Measurements from ENCODE around the gene DUSP3. TPM values are rescaled to one million over a fixed set of nuclear protein-coding genes. Genes with fewer than 3 reads are reported as not detected.

DUSP3 gene
- total and polyA plus RNA-seq, 2 of the 13 experiments (the other 11 are each of a cell fraction or from before 2014, with no cell fraction given), result 60.0 to 71.5 TPM

DNA sequence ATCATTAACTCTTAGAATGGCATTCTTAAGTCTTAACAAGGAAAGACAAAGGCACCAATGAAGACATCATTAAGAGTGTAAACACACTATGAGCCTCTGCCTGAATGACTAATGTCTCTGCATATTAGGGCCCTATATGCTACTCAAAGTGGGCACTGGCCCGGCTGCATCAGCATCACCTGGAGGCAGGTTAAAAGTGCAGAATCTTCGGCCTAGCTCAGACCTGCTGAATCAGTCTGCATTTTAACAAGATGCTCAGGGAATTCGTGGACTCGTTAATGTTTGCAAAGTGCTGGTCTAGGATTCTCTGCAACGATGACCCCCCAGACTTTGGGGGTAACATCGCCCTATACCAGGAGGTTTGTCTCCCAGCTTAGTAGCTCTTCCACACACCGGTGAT lies 47.4 kb upstream of the DUSP3 start (continued):
- TF ChIP-seq SOX6 (IDR thresholded peaks at IDR 0.05) (no peak), SOX6 (CRISPR knock-in tag; IDR thresholded peaks at IDR 0.05) (no peak), ZNF296 (CRISPR knock-in tag; conservative IDR thresholded peaks at IDR 0.05) (no peak), ZNF589 (CRISPR knock-in tag; conservative IDR thresholded peaks at IDR 0.05) (no peak), ZNF446 (CRISPR knock-in tag; IDR thresholded peaks at IDR 0.05) (no peak), ARHGAP35 (CRISPR knock-in tag; IDR thresholded peaks at IDR 0.05; ENCODE audit: borderline replicate concordance) (no peak), ZNF891 (CRISPR knock-in tag; IDR thresholded peaks at IDR 0.05) (no peak), CAMTA2 (CRISPR knock-in tag; IDR thresholded peaks at IDR 0.05; ENCODE audit: borderline replicate concordance) (no peak)
- TF ChIP-seq, protein P1, sequence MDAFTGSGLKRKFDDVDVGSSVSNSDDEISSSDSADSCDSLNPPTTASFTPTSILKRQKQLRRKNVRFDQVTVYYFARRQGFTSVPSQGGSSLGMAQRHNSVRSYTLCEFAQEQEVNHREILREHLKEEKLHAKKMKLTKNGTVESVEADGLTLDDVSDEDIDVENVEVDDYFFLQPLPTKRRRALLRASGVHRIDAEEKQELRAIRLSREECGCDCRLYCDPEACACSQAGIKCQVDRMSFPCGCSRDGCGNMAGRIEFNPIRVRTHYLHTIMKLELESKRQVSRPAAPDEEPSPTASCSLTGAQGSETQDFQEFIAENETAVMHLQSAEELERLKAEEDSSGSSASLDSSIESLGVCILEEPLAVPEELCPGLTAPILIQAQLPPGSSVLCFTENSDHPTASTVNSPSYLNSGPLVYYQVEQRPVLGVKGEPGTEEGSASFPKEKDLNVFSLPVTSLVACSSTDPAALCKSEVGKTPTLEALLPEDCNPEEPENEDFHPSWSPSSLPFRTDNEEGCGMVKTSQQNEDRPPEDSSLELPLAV (CRISPR knock-in tag; conservative IDR thresholded peaks at IDR 0.05; ENCODE audit: low read depth), result no peak

DNA sequence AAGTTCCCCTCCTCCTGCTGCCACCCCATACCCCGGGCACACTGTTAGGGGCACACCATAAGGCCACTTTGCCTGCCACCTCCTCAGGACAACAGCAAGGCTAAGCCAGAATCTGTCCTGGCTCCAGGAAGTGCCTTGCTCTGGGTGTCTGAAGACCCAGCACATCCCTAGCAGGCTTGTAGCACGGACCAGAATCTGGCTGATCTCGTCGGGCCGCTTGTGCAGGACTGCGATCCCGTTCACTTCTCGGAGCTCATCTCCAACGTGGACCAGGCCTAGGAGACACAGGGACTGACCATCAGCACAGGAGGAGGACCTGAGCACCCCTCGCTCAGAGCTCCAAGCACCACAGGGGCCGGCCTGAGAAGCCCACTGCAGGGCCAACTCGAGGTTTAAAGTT lies 46.8 kb upstream of the DUSP3 start:
- Histone ChIP-seq H3K4me3 (replicated peaks in 1 of 3; ENCODE audit: insufficient read depth in 1 of 3, low read depth in 2 of 3, low read length in 3 of 3) (no peak overlapping the region), H4K20me1 (ENCODE audit: insufficient read depth, low read length) (no peaks in the 10 kb centered on the region), H3K9ac (ENCODE audit: insufficient read depth, low read depth, low read length) (no peak overlapping the region), H3K79me2 (ENCODE audit: insufficient read depth, low read length) (no peaks in the 10 kb centered on the region), H3K4me2 (ENCODE audit: low read depth, low read length) (no peak overlapping the region), H3K4me1 (ENCODE audit: insufficient read depth, low read length) (no peaks in the 10 kb centered on the region), H3K27ac (ENCODE audit: extremely low read length, insufficient read depth, low read length) (no peak overlapping the region), H3K36me3 (replicated peaks in 1 of 2; ENCODE audit: control insufficient read depth in 1 of 2, insufficient read depth in 2 of 2, low read length in 2 of 2) (no peaks in the 10 kb centered on the region; a peak in 1 of 5 replicates), H3K9me3 (ENCODE audit: low read length) (no peaks in the 10 kb centered on the region), H2AFZ (ENCODE audit: low read length) (no peak overlapping the region), H3K27me3 (ENCODE audit: control insufficient read depth in 1 of 2, insufficient read depth in 2 of 2, low read length in 2 of 2) (no peaks in the 10 kb centered on the region)
- no peak for DNase-seq (ENCODE audit: low spot score)
- POLR2A ChIA-PET, result no interaction called here
- FAIRE-seq, result no peak
- WGBS (ENCODE audit: low lambda C conversion rate), result 71% methylated on average over 3 of the region's 12 CpGs
- BruUV-seq (replicated peaks), result no TSS peak
- TF ChIP-seq DMTF1 (CRISPR knock-in tag; IDR thresholded peaks at IDR 0.05) (no peak), ZZZ3 (CRISPR knock-in tag; IDR thresholded peaks at IDR 0.05; ENCODE audit: borderline replicate concordance) (no peak), MLXIP (CRISPR knock-in tag; IDR thresholded peaks at IDR 0.05; ENCODE audit: borderline replicate concordance) (no peak)
- in situ Hi-C loops (cut with HindIII; ENCODE audit: extremely low pct_ligation_motif_present, low pct_unique_long_range_greater_than_20kb) (no loop called here), intact Hi-C loops (cut with micrococcal nuclease; ENCODE audit: unreplicated experiment) (no loop called here)
- CTCF ChIA-PET (ENCODE audit: low intra/inter-chr PET ratio, low total read pairs), result no interaction called here
- ATAC-seq, result no peak
